A549 treated with AZD2906 at 1 μM for 4 hours (cell line): ENCODE data around the gene NMBR. TPM values are rescaled to one million over a fixed set of nuclear protein-coding genes. Genes with fewer than 3 reads are reported as not detected.

ENCODE experiments used
- total RNA-seq: library from RNA; stranded (reverse); fragments of 200-300 nt; extraction: Qiagen RNA extraction; gene quantifications from 5 replicates; pipeline ENCODE4 v1.2.3, GENCODE V29; 2022

NMBR gene
- total RNA-seq: not detected in 5 replicates

GRCh38 chr6:142146828-142147662 is at the start of gene NMBR, which contains the start of gene VTA1:
NMBR (minus strand) TSS chr6:142147122; CDS start chr6:142088658, 58,464 bp downstream.
VTA1 (plus strand) TSS chr6:142147263; CDS start chr6:142147288, 25 bp downstream.

GRCh38 chr6:142132625-142133024 is 14.3 kb downstream of the NMBR start, which contains the start of gene GJE1:
GJE1 (plus strand) TSS chr6:142132925; CDS start chr6:142133159, 234 bp downstream.

Other genes with a start within 250 kb of the NMBR start
- gene GJE1, start 14.2 kb downstream of the NMBR start, total RNA-seq: not detected in 5 replicates
- gene VTA1, start 141 bp upstream of the NMBR start, total RNA-seq: 38.7 to 45.1 TPM (median 40.5 TPM) in 5 replicates
- gene ADGRG6, start 154.9 kb upstream of the NMBR start, total RNA-seq: 47.7 to 66.8 TPM (median 63.5 TPM) in 5 replicates